ENCODE data around the gene GAP43.

GRCh38 chr3:115692887-115693524 is 69.7 kb downstream of the GAP43 start:
- TF ChIP-seq CTCF (IDR thresholded peaks at IDR 0.05; ENCODE audit: low read depth, low read length) (peak; percentile 54), MAX (IDR thresholded peaks at IDR 0.05; ENCODE audit: low read depth, low read length) (no peak), POLR2A (IDR thresholded peaks at IDR 0.05; ENCODE audit: extremely low read depth, insufficient read length) (no peak), MYC (IDR thresholded peaks at IDR 0.05; ENCODE audit: low read depth, low read length) (no peak)
